GM08714 (cell line): ENCODE results near the gene SLC8A3.
A peak's percentile ranks its signal among the peaks of the same experiment; 100 is the strongest.

Source experiments
- H3K4me3 ChIP-seq: fragments of 200-500 bp; sonication (Bioruptor generic); 2 replicates; pipeline ENCODE4 v1.5.1; 2014; ENCODE audit warnings: mild to moderate bottlenecking, low read length, inconsistent platforms
- ZNF274 ChIP-seq: IDR thresholded peaks from 2 replicates; pipeline ENCODE4 v1.6.1; 2012; ENCODE audit warnings: mild to moderate bottlenecking, low read depth, low read length

The SLC8A3 gene

DNA sequence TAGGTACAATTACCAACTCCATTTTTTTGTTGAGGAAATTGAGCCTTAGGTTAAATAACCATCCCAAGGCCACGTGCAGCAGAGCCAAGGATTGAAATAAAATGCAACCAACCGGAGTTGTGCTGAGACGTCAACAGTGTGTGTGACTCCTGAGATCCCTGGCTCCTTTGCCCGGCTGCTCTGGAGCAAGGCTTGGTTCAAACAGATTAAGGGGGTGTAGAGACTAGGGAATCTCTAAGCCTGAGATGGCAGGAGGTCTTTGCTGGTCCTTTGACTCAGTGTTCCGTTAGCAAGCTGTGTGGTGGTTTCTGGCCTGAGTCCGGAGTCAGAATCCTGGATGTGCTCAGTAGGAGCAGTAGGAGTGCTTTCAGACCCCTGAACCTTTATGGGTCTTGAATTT is 1.4 kb upstream of the SLC8A3 start:
- TF ChIP-seq ZNF274 = no peak
- H3K4me3 ChIP-seq = no peak overlapping the region

DNA sequence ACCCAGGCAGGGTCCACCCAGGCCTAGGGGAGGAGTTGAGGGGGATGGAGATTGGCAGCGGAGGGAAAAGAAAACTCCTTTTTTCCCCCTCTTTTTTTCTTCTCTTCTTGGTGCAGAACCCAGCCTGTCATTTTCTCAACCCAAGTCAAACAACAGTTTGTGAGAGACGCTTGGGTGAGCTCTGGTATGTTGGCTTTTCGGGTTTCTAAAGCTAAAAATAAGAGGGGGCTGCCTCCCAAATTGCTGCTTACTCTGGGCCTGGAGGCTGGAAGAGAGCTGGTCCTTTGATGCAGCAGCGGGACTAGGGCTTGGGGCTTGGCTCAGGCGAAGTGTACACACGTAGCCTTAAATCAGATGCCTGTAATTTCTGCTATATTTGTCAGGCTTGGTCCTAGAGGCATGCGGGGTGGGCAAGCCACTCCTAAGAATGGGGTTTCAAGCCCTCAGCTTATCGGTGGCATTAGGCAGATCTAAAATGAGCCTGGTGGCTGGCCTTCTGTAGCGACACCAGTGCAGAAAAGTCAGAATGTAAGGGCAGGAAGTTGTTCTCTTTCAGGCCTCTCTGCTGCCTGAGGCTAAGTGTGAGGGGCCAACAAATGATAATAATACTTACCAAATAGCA is 816 bp upstream of the SLC8A3 start:
- no peak for TF ChIP-seq ZNF274
- H3K4me3 ChIP-seq = peak overlapping the region; percentile 68; the same call in 1 of the 2 replicates

- no peak for TF ChIP-seq ZNF274
- peak overlapping the region; percentile 68; the same call in 1 of the 2 replicates for H3K4me3 ChIP-seq
Measured at GRCh38 chr14:70188322-70188658, 461 bp downstream of the SLC8A3 start.

DNA sequence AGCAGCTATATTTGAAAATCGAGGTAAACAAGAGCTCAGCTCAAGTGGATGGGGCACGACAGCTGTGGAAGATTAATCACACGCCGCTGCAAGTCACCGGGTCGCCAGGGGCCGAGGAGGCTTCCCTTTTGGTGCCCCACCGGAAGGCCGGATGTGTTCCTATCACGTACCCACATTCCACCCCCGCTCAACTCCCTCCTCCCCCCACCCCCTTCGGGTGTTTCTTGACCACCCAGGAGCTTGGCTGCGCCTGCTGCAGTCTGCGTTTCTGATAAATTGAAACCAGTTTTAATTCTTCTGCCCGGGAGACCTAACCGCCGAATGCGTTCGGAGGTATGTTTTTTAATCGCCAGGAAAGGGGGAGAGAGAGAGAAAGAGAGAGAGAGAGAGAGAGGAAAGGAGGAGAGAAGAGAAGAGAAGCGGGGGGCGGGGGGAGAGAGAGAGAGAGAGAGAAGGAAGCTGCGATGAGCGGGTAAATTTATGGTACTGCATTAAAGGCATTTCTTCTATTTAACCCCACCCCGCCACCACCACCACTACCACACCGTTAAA is 1.8 kb downstream of the SLC8A3 start:
- peak overlapping the region; percentile 68; the same call in 1 of the 2 replicates for H3K4me3 ChIP-seq
- TF ChIP-seq ZNF274 = no peak

- peak overlapping the region; percentile 14; the same call in 1 of the 2 replicates for H3K4me3 ChIP-seq
- no peak for TF ChIP-seq ZNF274
Measured at GRCh38 chr14:70183991-70184390, 4.8 kb downstream of the SLC8A3 start.

- H3K4me3 ChIP-seq = no peak overlapping the region
- TF ChIP-seq ZNF274 = no peak
Measured at GRCh38 chr14:70181276-70181675, 7.5 kb downstream of the SLC8A3 start.

DNA sequence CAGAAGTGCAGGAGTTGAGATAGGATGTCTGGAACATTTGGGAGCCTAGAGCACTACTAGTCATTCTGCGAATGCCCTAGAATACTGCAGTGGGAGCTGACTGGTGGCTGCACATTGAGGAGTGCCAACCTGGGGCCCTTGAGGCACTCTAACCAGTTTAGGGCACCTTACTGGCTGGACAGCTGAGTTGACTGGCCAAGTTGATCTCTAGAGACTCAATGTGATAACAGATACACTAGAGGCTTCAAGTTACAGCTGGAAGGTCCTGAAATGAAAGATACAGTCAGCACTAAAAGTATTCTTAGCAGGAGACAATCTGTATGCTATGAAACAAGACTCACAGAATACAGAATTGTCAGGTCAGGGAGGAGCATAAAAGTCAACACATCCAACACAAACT is 8.0 kb downstream of the SLC8A3 start:
- H3K4me3 ChIP-seq = no peak overlapping the region
- TF ChIP-seq ZNF274 = no peak

- no peak overlapping the region for H3K4me3 ChIP-seq
- no peak for TF ChIP-seq ZNF274
Measured at GRCh38 chr14:70177081-70177800, 11.5 kb downstream of the SLC8A3 start.

DNA sequence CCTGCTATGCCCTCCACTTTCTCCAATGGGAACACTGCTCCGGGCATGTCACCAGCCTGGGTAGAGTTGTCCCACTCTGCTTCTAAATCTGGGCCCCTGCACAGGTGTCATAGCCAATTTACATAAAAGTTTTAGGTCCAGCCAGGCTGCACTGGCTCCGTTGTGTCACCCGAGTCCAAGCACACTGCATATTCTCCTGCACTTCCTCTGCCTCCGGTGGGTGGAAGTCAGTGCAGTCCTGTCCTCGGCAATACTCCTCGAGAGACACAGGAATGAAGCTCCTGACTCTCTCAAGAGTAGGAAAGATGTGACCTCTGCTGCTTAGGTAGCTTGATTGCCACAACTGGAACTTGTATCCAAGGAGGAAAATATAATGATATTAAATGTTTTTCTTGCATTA is 15.2 kb downstream of the SLC8A3 start:
- TF ChIP-seq ZNF274 = no peak
- H3K4me3 ChIP-seq = no peak overlapping the region

DNA sequence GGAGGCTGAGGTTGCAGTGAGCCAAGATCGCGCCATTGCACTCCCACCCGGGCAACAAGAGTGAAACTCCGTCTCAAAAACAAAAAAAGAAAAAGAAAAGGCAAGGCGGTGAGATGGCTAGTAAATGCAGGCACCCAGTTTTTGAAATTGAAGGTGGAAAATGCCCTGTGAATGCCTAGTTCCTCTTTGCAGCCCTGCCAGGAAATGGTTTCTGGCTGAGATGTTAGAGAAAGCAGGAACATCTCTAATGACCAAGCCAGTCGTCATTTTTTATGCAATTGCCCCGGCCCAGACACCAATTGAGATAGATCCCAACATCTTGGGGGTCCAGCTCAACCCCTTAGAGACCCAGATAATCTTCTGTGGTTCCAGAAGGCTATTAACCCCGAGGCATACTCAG is 17.0 kb downstream of the SLC8A3 start:
- no peak for TF ChIP-seq ZNF274
- H3K4me3 ChIP-seq = no peak overlapping the region

DNA sequence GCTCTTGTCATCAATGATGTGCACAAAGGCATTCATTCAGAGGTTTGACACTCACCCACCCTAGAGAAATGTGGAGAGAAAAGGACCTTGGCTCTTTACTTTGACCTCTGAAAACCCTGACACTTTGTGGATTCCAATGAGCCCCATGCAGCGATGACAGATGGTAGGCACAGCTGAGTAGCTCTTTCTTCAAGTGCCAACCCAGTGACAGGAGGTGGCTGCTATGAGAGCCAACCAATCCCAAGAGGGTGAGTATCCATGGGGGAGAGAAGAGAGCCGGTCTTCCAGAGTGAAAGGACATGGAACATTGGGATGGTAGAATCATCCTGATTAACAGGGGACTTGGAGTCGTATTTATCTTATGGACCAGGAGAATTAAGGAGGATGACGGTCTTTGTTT is 17.8 kb downstream of the SLC8A3 start:
- no peak overlapping the region for H3K4me3 ChIP-seq
- no peak for TF ChIP-seq ZNF274

DNA sequence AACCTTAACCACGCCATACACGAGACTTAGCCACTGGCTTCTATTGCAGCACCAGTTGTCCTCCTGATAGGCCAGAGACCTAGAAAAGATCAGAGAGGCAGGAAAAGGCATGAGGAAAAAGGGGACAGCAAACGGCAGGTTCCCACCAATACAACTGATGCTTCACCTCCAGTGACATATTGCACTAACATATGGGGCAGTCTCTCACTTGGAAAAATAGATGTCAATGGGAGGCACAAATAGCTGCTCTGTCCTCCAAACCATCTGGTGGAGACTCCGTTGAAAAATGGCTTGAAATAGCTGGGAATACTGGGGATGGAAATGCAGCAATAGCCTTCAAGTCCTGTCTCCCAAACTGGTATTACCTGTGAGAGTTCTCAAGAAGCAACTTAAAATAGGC is 20.3 kb downstream of the SLC8A3 start:
- no peak for TF ChIP-seq ZNF274
- H3K4me3 ChIP-seq = no peak overlapping the region

GRCh38 chr14:70166530-70167203 is 22.1 kb downstream of the SLC8A3 start:
- TF ChIP-seq ZNF274 = no peak
- no peak overlapping the region for H3K4me3 ChIP-seq

DNA sequence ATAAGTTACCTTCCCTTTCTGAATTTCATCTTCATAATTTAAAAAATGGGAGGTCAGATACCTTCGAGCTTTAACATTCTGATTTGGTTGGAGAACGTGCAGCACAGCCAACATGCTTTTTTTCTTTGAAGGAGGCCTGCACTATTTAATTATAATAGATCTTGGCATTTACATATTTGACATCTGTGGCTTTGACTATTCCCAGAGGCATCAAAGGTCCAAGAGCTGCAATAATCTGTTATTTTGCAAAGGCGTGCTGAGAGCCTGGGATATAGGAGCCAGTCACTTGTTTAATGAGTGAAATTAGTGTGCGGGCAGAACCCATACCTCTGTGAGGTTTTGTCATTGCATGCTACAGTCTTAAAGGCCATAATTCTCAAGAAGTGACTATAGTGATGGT is 26.4 kb downstream of the SLC8A3 start:
- TF ChIP-seq ZNF274 = no peak
- H3K4me3 ChIP-seq = no peak overlapping the region

DNA sequence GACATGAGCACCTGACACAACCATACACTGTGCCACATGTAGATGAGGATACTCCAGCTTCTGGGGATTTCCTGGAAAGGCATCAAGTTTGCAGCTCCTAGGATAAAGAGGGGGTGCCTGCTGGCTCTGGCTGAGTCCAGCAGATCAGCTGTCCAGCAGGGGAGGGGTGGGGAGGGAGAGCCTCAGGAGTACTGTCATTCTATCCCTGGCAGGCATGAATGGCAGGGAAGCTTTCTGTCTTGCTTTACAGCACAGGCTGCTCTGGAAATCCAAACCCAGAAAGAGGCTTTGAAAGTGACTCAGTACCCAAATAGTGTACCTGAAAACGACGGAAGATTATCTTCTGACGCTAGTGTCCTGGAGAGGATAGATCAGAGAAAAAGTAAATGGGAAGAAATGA is 32.2 kb downstream of the SLC8A3 start:
- no peak for TF ChIP-seq ZNF274

More for the DNA sequence above, 32.2 kb downstream of the SLC8A3 start:
- no peak overlapping the region for H3K4me3 ChIP-seq
